Measurements from ENCODE around the gene PPIP5K2.

DNA sequence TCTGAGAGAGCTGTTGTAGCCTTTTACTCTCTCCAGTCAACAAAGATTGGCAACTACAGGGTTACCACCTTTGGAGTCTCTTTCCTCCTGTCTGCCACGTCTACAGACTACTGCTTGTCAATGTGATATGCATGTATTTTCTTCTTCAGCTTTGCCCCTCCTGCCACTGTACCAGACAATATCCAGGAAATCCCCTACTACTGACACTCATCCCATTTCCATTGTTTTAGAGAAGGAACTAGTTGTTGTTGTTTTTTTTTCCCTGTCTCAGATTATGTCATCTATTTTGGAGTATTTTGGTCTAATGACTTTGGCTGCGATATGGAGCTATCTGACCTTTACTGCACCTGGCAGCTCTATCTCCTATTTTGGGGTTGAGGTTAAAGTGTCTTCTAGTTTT, 88.4 kb downstream of the PPIP5K2 start:
- TF ChIP-seq POLR2AphosphoS5 (IDR thresholded peaks at IDR 0.05; ENCODE audit: low read depth, low read length) = no peak
- TF ChIP-seq, protein P1, sequence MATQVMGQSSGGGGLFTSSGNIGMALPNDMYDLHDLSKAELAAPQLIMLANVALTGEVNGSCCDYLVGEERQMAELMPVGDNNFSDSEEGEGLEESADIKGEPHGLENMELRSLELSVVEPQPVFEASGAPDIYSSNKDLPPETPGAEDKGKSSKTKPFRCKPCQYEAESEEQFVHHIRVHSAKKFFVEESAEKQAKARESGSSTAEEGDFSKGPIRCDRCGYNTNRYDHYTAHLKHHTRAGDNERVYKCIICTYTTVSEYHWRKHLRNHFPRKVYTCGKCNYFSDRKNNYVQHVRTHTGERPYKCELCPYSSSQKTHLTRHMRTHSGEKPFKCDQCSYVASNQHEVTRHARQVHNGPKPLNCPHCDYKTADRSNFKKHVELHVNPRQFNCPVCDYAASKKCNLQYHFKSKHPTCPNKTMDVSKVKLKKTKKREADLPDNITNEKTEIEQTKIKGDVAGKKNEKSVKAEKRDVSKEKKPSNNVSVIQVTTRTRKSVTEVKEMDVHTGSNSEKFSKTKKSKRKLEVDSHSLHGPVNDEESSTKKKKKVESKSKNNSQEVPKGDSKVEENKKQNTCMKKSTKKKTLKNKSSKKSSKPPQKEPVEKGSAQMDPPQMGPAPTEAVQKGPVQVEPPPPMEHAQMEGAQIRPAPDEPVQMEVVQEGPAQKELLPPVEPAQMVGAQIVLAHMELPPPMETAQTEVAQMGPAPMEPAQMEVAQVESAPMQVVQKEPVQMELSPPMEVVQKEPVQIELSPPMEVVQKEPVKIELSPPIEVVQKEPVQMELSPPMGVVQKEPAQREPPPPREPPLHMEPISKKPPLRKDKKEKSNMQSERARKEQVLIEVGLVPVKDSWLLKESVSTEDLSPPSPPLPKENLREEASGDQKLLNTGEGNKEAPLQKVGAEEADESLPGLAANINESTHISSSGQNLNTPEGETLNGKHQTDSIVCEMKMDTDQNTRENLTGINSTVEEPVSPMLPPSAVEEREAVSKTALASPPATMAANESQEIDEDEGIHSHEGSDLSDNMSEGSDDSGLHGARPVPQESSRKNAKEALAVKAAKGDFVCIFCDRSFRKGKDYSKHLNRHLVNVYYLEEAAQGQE (IDR thresholded peaks at IDR 0.05; ENCODE audit: insufficient read depth in 1 of 2, low read depth in 2 of 2, low read length in 2 of 2) = no peak
- TF ChIP-seq SIN3A (IDR thresholded peaks at IDR 0.05; ENCODE audit: borderline replicate concordance, insufficient read depth, low read length) = no peak

Data from PFSK-1 (cell line).